Keratinocyte (primary cell): ENCODE results near the gene CCSER1. TPM values are rescaled to one million over a fixed set of nuclear protein-coding genes. Genes with fewer than 3 reads are reported as not detected.

Source experiments
- DNase-seq: peaks from one replicate; pipeline ENCODE4 v3.0.0-alpha.2; 2011; ENCODE audit warnings: low read depth, missing footprints, low spot score
- FAIRE-seq: peaks from 2 replicates; lab custom pipeline; 2011; peaks lifted over from hg19 to GRCh38; lab: Jason Lieb, UNC
- H2AFZ ChIP-seq: 2 replicates; pipeline ENCODE4 v1.6.0; 2012; ENCODE audit warnings: low read length, control low read depth, inconsistent platforms; ENCODE audit not compliant: control insufficient read depth
- H3K27ac ChIP-seq: 2 replicates; pipeline ENCODE4 v1.5.1; 2011; ENCODE audit warnings: low read length; ENCODE audit not compliant: control insufficient read depth, insufficient read depth
- H3K27me3 ChIP-seq: 3 replicates; pipeline ENCODE4 v1.6.0; 2011; ENCODE audit warnings: low read length; ENCODE audit not compliant: control insufficient read depth, insufficient read depth; ENCODE audit errors: extremely low read depth
- H3K36me3 ChIP-seq, 2 experiments: 2 replicates in 1 of 2; 3 replicates in 1 of 2; pipeline ENCODE4 v1.5.1; 2011; ENCODE audit warnings: low read length in 2 of 2, mild to moderate bottlenecking in 1 of 2; ENCODE audit not compliant: control insufficient read depth in 2 of 2, insufficient read depth in 2 of 2; ENCODE audit errors: extremely low read depth in 1 of 2
- H3K4me1 ChIP-seq: 3 replicates; pipeline ENCODE4 v1.5.1; 2011; ENCODE audit warnings: low read length; ENCODE audit not compliant: control insufficient read depth, insufficient read depth; ENCODE audit errors: extremely low read depth
- H3K4me2 ChIP-seq: 3 replicates; pipeline ENCODE4 v1.6.0; 2011; ENCODE audit warnings: low read depth, low read length; ENCODE audit not compliant: control insufficient read depth, insufficient read depth; ENCODE audit errors: extremely low read depth
- H3K4me3 ChIP-seq, 3 experiments: fragments of 200-600 bp in 1 of 3; sonication (generic) in 1 of 3; 2 replicates in 2 of 3; 3 replicates in 1 of 3; pipeline ENCODE4 v1.5.1; 2011 to 2016; ENCODE audit warnings: low read length in 3 of 3, mild to moderate bottlenecking in 3 of 3, control low read depth in 2 of 3, inconsistent platforms in 1 of 3, low read depth in 1 of 3, mixed read lengths in 1 of 3, mixed run types in 1 of 3, moderate library complexity in 1 of 3; ENCODE audit not compliant: control insufficient read depth in 2 of 3, insufficient read depth in 2 of 3; ENCODE audit errors: extremely low read depth in 1 of 3
- H3K79me2 ChIP-seq: 2 replicates; pipeline ENCODE4 v1.6.0; 2012; ENCODE audit warnings: low read length; ENCODE audit not compliant: control insufficient read depth, insufficient read depth
- H3K9ac ChIP-seq: 3 replicates; pipeline ENCODE4 v1.6.0; 2011; ENCODE audit warnings: low read length; ENCODE audit not compliant: control insufficient read depth, insufficient read depth; ENCODE audit errors: extremely low read depth
- H3K9me1 ChIP-seq: 3 replicates; pipeline ENCODE4 v1.6.0; 2011; ENCODE audit warnings: low read length; ENCODE audit not compliant: control insufficient read depth, insufficient read depth; ENCODE audit errors: extremely low read depth
- H3K9me3 ChIP-seq: 2 replicates; pipeline ENCODE4 v1.5.1; 2012; ENCODE audit warnings: low read depth, low read length; ENCODE audit not compliant: control insufficient read depth
- H4K20me1 ChIP-seq: 3 replicates; pipeline ENCODE4 v1.6.0; 2011; ENCODE audit warnings: low read length; ENCODE audit not compliant: control insufficient read depth, insufficient read depth; ENCODE audit errors: extremely low read depth
- CTCF ChIP-seq, 3 experiments: IDR thresholded peaks in 1 of 3; conservative IDR thresholded peaks in 1 of 3; optimal IDR thresholded peaks in 1 of 3; 2 replicates in 2 of 3; 3 replicates in 1 of 3; pipeline versions ENCODE3 to v1.5.1; 2011; ENCODE audit warnings: low read length in 3 of 3, mild to moderate bottlenecking in 3 of 3, moderate library complexity in 2 of 3, control low read depth in 1 of 3, inconsistent platforms in 1 of 3; ENCODE audit not compliant: insufficient read depth in 2 of 3; ENCODE audit errors: extremely low read depth in 1 of 3
- EZH2 ChIP-seq: IDR thresholded peaks from one replicate; pipeline ENCODE4 v1.6.1; 2012; ENCODE audit warnings: inconsistent platforms, mild to moderate bottlenecking, low read length, moderate library complexity
- dilution Hi-C: fragments of 300-500 bp; cut with MboI; formaldehyde crosslinking; loops from one replicate; pipeline ENCODE4 v1.7.0; 2020; ENCODE audit warnings: low sequenced_read_pairs; ENCODE audit not compliant: extremely low pct_ligation_motif_present
- polyA plus RNA-seq, 5 experiments: library from polyadenylated mRNA; depleted of rRNA in 3 of 5; stranded (reverse) in 3 of 5; stranded (forward) in 1 of 5; unstranded in 1 of 5; fragments of >200 nt; gene quantifications; 1 replicate in 1 of 5; 2 replicates in 3 of 5; 3 replicates in 1 of 5; pipeline versions ENCODE4 v1.2.1 to v1.2.3, GENCODE V29; 2011 to 2012; ENCODE audit warnings: missing spikeins in 2 of 5, low read depth in 1 of 5, low replicate concordance in 1 of 5

The CCSER1 gene
- polyA plus RNA-seq, 1 donor (not counting 4 experiments of a cell fraction or from before 2014, with no cell fraction given), result 1.2 TPM

DNA sequence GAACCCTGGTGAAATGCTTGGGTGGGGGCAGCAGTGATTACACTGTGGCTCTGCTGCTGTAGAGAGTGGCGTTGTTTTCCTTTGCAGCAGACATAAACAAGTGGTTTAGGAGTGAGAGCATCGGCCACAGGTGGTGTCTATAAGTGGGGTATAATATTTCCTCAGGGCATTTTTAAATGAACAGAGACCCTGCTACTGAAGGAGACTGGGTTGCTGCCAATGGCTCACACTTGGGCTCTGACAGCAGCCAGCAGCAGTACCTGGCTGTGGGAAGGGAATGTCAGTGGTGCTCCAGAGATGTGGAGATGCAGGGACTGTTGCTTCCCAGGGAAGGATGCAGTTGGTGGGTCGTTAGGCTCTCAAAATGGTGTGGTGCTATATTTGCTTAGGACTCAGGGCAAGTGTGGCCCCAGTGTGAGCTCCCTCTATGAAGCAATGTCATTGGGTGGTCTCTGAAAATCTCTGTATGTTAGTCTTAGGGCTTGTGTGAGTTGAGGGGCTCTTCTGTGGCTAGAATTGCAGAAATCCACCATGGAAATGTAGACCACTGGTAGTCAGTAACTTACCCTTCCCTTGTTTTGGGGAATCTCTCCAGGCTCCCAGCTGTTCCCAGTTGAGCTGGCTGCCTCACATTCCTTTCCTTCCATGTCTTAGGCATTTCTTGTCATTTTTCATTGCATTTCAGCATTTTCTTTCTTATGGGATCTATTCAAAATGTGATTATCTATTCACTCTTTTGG, 1153.5 kb downstream of the CCSER1 start:
- Histone ChIP-seq H3K4me2 (no peak overlapping the region), H3K9ac (no peak overlapping the region), H3K4me1 (no peaks in the 10 kb centered on the region), H3K27me3 (no peaks in the 10 kb centered on the region), H3K27ac (no peak overlapping the region), H4K20me1 (no peaks in the 10 kb centered on the region), H3K79me2 (no peaks in the 10 kb centered on the region), H2AFZ (no peak overlapping the region), H3K9me1 (no peaks in the 10 kb centered on the region), H3K4me3 (no peak overlapping the region), H3K36me3 (no peaks in the 10 kb centered on the region), H3K9me3 (no peaks in the 10 kb centered on the region)
- FAIRE-seq, result no peak
- dilution Hi-C loops, result no loop called here
- DNase-seq, result no peak
- no peak for TF ChIP-seq CTCF (optimal IDR thresholded peaks at IDR 0.05 in 1 of 3, IDR thresholded peaks at IDR 0.05 in 1 of 3, conservative IDR thresholded peaks at IDR 0.05 in 1 of 3; ENCODE audit: extremely low read depth in 1 of 3, insufficient read depth in 2 of 3, low read length in 3 of 3)
- no peak for TF ChIP-seq EZH2

GRCh38 chr4:91282217-91282616, 1155.0 kb downstream of the CCSER1 start:
- no peak for FAIRE-seq

More at GRCh38 chr4:91282217-91282616, 1155.0 kb downstream of the CCSER1 start:
- Histone ChIP-seq H3K79me2 (no peaks in the 10 kb centered on the region), H4K20me1 (no peaks in the 10 kb centered on the region), H3K9me1 (no peaks in the 10 kb centered on the region), H3K4me1 (no peaks in the 10 kb centered on the region), H3K27ac (no peak overlapping the region), H3K4me3 (no peak overlapping the region), H3K4me2 (no peak overlapping the region), H3K9ac (no peak overlapping the region), H3K36me3 (no peaks in the 10 kb centered on the region), H3K9me3 (no peaks in the 10 kb centered on the region), H2AFZ (no peak overlapping the region), H3K27me3 (no peaks in the 10 kb centered on the region)
- dilution Hi-C loops, result no loop called here
- TF ChIP-seq CTCF (optimal IDR thresholded peaks at IDR 0.05 in 1 of 3, IDR thresholded peaks at IDR 0.05 in 1 of 3, conservative IDR thresholded peaks at IDR 0.05 in 1 of 3; ENCODE audit: extremely low read depth in 1 of 3, insufficient read depth in 2 of 3, low read length in 3 of 3) (no peak), EZH2 (no peak)
- no peak for DNase-seq
